ENCODE data around the gene MBP. TPM values are rescaled to one million over a fixed set of nuclear protein-coding genes. Genes with fewer than 3 reads are reported as not detected.

Gene MBP
- polyA plus RNA-seq, 4 donors: 18.5 to 23.3 (median 21.5) TPM

GRCh38 chr18:77135339-77136075, 2.9 kb upstream of the MBP start:
- no peak for DNase-seq (ENCODE audit: low read depth in 4 of 4, low spot score in 2 of 4)

- no peak for DNase-seq (ENCODE audit: low read depth in 4 of 4, low spot score in 2 of 4)
Measured at GRCh38 chr18:77134611-77135010, 2.0 kb upstream of the MBP start.

GRCh38 chr18:77133835-77134496, 1.4 kb upstream of the MBP start:
- no peak for DNase-seq (ENCODE audit: low read depth in 4 of 4, low spot score in 2 of 4)

GRCh38 chr18:77133051-77133834, 660 bp upstream of the MBP start:
- no peak for DNase-seq (ENCODE audit: low read depth in 4 of 4, low spot score in 2 of 4)

DNA sequence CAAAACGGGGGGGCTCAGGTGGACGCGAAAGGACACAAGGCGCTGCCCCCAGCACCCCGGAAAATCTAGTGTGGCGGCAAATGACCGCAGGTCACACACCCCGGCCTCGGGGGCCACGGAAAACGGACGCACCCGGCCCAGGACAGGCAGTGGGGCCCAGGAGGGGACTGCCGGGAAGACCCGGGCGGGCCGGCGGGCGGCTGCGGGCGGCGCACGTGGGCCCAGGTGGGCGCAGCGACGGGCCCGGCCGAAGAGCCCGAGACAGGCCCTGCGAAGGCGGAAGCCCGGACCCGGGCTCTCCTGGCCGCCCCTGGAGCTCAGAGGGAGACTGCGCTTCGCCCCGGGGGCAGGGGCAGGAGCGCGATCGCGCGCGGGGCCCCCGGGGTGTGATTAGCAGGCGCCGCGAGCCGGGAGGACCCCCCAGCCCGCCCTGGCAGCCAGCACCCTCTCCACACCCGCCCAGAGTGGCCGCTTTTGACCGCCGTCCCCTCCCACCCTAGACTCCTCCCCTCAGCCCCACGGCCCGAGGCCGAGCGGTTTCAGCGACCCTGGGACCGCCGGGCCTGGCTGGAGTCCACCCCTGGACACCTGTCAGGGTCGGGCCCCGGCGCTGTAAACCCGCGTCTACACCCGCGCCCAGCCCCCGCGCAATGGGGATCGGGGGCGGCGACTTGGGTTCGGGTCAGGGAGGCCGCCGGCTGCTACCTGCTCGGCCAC, 773 bp downstream of the MBP start:
- no peak for DNase-seq (ENCODE audit: low read depth in 4 of 4, low spot score in 2 of 4)

GRCh38 chr18:77131100-77131651, 1.4 kb downstream of the MBP start:
- DNase-seq (ENCODE audit: low read depth in 4 of 4, low spot score in 2 of 4): no peak

DNA sequence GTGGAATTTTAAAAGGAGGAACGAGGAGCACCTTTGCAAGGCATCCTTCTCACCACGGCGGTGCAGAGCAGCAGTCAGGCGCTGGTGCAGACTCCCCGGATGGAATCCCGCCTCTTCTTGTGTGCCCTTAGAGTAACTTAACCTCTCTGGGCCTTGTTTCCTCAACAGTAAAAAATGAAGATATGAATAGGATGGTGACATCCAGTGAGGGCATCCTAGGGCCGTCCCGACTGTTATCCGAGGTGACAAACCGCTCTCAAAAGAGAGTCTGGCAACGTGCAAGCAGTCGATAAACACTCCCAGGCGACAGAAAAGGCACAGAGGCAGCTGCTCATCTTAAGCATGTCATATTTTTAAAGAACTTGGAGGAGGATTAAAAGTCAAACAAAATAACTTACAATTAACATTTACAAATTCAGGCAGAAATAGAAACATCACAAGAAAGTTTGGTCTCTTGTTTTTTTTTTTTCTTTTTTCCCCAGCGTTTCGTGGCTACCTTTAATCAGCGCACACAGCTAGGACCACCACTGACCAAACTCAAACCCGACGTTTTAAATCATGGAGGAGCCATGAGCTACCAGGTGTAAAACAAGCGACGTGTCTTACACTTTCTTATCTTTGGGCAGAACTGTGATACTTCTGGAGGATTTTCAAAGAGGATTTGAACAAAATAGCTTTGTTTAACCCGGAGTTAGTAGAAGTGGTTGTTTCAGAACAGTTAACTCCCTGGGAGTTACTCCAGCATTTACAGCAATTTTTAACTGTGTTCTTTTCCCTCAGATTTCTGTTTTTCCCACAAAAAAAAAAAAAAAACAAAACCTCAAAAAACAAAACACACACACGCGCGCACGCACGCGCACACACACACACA, 2.1 kb downstream of the MBP start:
- no peak for DNase-seq (ENCODE audit: low read depth in 4 of 4, low spot score in 2 of 4)

DNA sequence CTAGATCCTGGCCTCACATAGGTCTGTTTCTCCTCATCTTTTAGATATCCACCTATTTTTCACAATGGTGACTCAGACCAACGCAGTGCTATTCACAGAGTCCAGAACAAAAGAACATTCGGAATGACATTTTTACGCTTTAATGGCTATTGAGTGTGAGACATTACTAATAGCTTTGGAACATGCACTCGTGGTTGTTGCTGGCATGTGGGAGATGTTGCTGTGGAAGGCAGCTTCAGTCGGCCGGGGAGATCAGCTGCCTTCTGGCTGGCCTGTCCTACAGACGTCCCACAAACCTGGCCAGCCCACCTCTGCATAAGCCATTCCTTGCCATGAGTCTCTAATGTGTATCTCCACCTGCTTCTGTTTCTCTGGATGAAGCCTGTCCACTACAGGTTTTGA, 3.4 kb downstream of the MBP start:
- no peak for DNase-seq (ENCODE audit: low read depth in 4 of 4, low spot score in 2 of 4)

- DNase-seq (ENCODE audit: low read depth in 4 of 4, low spot score in 2 of 4): no peak
Measured at GRCh38 chr18:77127769-77128671, 4.6 kb downstream of the MBP start.

GRCh38 chr18:77124452-77124922, 8.1 kb downstream of the MBP start:
- no peak for DNase-seq (ENCODE audit: low read depth in 4 of 4, low spot score in 2 of 4)

DNA sequence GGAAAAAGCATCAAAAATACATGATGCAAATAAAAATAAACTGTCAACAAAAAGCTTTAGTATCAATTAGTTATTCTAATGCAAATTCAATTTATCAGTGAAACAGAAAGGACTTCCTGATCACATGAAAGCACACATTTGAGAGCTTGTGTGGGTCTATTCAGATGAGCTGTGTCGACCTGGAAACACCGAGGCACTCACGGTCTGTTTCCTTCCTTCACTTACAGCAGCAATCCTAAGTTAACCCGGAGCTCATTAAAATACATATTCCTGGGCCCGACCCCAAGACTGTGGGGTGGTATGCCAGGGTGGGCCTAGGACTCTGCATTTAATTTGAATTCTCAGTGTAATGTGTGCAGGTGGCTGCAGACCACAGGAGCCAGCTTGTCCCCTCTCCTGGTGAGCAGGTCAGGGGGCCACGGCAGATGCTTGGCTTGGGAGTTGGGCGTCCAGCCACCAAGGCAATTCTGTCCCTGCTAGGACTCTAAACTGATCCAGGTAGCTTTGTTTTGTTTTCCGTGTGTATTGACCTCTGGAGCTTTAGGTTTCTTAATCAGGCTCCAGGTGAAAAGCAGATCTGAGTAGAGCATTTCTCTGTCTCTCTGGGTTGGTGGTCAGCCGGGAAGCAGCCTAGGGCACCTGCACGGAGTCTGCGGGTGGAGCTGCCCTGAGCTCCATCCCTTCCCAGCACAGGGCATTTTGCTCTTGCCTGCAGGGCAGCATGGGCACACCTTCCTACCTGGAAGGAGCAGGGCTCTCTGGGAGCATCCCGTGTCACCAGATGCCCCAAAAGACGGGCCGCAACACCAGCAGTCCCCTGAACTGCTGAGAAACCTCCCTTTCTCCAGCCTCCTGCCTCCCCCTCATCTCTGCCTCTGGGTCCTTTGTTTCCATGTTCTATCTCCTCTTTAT, 9.0 kb downstream of the MBP start:
- DNase-seq (ENCODE audit: low read depth in 4 of 4, low spot score in 2 of 4): no peak

DNA sequence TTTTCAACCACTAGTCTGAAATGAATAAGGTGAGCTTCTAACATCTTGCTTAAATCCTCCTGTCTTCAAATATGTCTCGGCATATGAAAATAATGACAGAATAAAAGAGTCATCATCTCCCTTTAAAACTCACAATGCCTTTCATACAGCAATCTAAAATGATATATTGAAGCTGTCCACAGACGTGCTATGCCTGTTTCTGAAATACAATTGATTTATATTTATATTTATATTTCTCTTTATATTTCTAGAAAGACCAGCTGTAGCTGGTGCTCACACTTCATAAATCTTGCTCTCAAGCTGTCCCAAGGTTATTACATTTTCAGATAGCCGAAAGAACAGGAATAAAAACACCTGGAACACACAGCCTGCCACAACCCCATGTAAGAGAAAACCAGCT, 11.1 kb downstream of the MBP start:
- no peak for DNase-seq (ENCODE audit: low read depth in 4 of 4, low spot score in 2 of 4)

GRCh38 chr18:77119851-77120491, 12.6 kb downstream of the MBP start:
- DNase-seq (ENCODE audit: low read depth in 4 of 4, low spot score in 2 of 4): no peak

DNA sequence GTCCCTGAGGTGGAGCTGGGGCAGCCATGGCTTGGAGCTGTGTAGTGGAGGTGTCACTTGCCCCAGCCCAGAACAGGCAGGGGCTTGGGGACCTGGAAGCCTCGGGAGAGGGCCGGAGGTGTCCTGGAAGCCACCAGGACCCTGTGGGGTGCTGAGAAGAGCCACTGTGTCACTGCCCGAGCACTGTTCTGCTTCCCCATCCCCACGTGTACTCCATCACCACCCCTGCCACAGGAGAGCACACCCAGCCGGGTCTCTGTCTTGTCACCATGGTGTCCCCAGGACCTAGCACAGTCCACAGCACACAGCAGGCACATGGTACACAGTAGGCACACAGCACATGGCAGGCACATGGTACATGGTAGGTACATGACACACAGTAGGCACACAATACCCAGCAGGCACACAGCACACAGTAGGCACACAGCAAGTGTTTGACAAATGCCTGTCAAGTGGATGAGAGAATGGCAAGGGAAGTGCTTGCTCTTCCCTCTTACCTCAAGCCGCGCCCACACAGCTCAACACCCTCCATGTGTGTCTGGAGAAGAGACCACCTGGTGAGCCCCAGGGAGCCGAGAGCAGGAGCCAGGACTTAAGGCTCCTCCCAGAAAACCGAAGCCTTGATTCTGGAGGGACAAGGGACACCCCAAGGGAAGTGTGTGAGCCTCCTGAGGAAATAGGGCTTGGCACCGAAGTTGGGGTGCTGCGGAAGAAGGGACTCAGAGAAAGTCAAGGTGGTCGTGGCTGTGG, 13.3 kb downstream of the MBP start:
- no peak for DNase-seq (ENCODE audit: low read depth in 4 of 4, low spot score in 2 of 4)

DNA sequence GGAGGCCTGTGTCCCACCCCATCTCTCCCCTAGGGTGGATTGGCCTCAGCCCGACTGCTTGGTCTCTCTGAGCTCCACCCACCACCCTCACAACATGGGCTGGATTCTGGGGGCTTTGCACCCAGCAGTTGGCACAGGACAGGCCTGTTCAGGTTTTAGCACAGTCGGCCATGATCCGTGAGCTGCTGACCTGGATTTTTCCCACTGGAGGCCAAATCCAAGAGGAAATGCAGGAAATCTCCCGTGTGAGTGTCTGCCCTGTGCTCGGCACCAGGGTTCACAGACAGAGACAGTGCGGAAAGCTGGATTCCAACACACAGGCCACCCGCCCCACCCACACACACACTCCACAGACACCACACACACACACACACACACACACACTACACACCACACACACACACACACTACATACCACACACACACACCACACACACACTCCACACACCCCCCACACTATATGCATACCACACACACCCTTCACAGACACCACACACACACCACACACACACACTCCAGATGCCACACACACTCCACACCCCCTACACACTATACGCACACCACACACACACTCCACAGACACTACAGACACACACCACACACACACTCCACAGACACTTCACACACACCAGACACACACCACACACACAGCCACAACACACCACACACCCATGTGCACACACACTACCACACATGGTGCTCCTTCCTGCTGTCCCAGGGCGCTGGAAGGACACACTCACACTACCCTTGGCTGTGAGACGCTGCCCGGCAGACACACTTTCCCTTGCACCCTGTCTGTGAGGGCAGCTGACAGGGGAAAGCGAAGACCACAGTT, 14.1 kb downstream of the MBP start:
- no peak for DNase-seq (ENCODE audit: low read depth in 4 of 4, low spot score in 2 of 4)
